ENCODE results near the gene OTUD6A. TPM values are rescaled to one million over a fixed set of nuclear protein-coding genes. Genes with fewer than 3 reads are reported as not detected.

OTUD6A gene
- not detected in 2 replicates for total RNA-seq (2012; rRNA removed)

GRCh38 chrX:70062076-70062475 lies at the start of gene OTUD6A:
TSS of gene OTUD6A (plus strand) at chrX:70062457. CDS start at chrX:70062525, 68 bp downstream.
- Histone ChIP-seq H3K27me3 (ENCODE audit: control insufficient read depth, insufficient read depth, low read length) (no peaks in the 10 kb centered on the region), H3K36me3 (ENCODE audit: insufficient read depth, low read length) (no peaks in the 10 kb centered on the region), H3K4me3 (ENCODE audit: low read length) (no peak within 1 kb of the TSS), H3K4me2 (ENCODE audit: low read length) (no peak within 1 kb of the TSS), H3K9ac (ENCODE audit: low read depth, low read length) (no peak within 1 kb of the TSS), H3K9me3 (replicated peaks; ENCODE audit: low read length) (peaks cover 8% of the 10 kb centered on the region), H3K4me1 (ENCODE audit: control insufficient read depth, insufficient read depth, low read length) (no peaks in the 10 kb centered on the region)

- Histone ChIP-seq H3K4me1 (ENCODE audit: control insufficient read depth, insufficient read depth, low read length) (no peaks in the 10 kb centered on the region), H3K36me3 (ENCODE audit: insufficient read depth, low read length) (no peaks in the 10 kb centered on the region), H3K9me3 (replicated peaks; ENCODE audit: low read length) (no peaks in the 10 kb centered on the region), H3K4me2 (ENCODE audit: low read length) (no peak overlapping the region), H3K4me3 (ENCODE audit: low read length) (no peak overlapping the region), H3K27me3 (ENCODE audit: control insufficient read depth, insufficient read depth, low read length) (peaks cover 21% of the 10 kb centered on the region), H3K9ac (ENCODE audit: low read depth, low read length) (no peak overlapping the region)
Observed at GRCh38 chrX:70012756-70013155, 49.5 kb upstream of the OTUD6A start.

GRCh38 chrX:70013466-70014381 lies 48.5 kb upstream of the OTUD6A start:
- no peaks in the 10 kb centered on the region for H3K4me1 ChIP-seq (ENCODE audit: control insufficient read depth, insufficient read depth, low read length)
- no peak overlapping the region for H3K4me2 ChIP-seq (ENCODE audit: low read length)
- H3K9ac ChIP-seq (ENCODE audit: low read depth, low read length), result no peak overlapping the region
- no peaks in the 10 kb centered on the region for H3K9me3 ChIP-seq (replicated peaks; ENCODE audit: low read length)
- H3K27me3 ChIP-seq (ENCODE audit: control insufficient read depth, insufficient read depth, low read length), result peaks cover 21% of the 10 kb centered on the region
- no peak overlapping the region for H3K4me3 ChIP-seq (ENCODE audit: low read length)
- no peaks in the 10 kb centered on the region for H3K36me3 ChIP-seq (ENCODE audit: insufficient read depth, low read length)

GRCh38 chrX:70016513-70016912 lies 45.7 kb upstream of the OTUD6A start:
- Histone ChIP-seq H3K4me1 (ENCODE audit: control insufficient read depth, insufficient read depth, low read length) (no peaks in the 10 kb centered on the region), H3K27me3 (ENCODE audit: control insufficient read depth, insufficient read depth, low read length) (peaks cover 21% of the 10 kb centered on the region), H3K9ac (ENCODE audit: low read depth, low read length) (no peak overlapping the region), H3K36me3 (ENCODE audit: insufficient read depth, low read length) (no peaks in the 10 kb centered on the region), H3K9me3 (replicated peaks; ENCODE audit: low read length) (no peaks in the 10 kb centered on the region), H3K4me2 (ENCODE audit: low read length) (no peak overlapping the region), H3K4me3 (ENCODE audit: low read length) (no peak overlapping the region)

- H3K9me3 ChIP-seq (replicated peaks; ENCODE audit: low read length), result no peaks in the 10 kb centered on the region
- no peak overlapping the region for H3K4me2 ChIP-seq (ENCODE audit: low read length)
- H3K36me3 ChIP-seq (ENCODE audit: insufficient read depth, low read length), result no peaks in the 10 kb centered on the region
- no peak overlapping the region for H3K4me3 ChIP-seq (ENCODE audit: low read length)
- no peaks in the 10 kb centered on the region for H3K27me3 ChIP-seq (ENCODE audit: control insufficient read depth, insufficient read depth, low read length)
- peaks cover 3% of the 10 kb centered on the region for H3K4me1 ChIP-seq (ENCODE audit: control insufficient read depth, insufficient read depth, low read length)
- H3K9ac ChIP-seq (ENCODE audit: low read depth, low read length), result no peak overlapping the region
Observed at GRCh38 chrX:70022616-70023015, 39.6 kb upstream of the OTUD6A start.

GRCh38 chrX:70025464-70025863 lies 36.8 kb upstream of the OTUD6A start:
- Histone ChIP-seq H3K9ac (ENCODE audit: low read depth, low read length) (no peak overlapping the region), H3K27me3 (ENCODE audit: control insufficient read depth, insufficient read depth, low read length) (peaks cover 3% of the 10 kb centered on the region), H3K4me2 (ENCODE audit: low read length) (no peak overlapping the region), H3K4me1 (ENCODE audit: control insufficient read depth, insufficient read depth, low read length) (peaks cover 3% of the 10 kb centered on the region), H3K9me3 (replicated peaks; ENCODE audit: low read length) (no peaks in the 10 kb centered on the region), H3K36me3 (ENCODE audit: insufficient read depth, low read length) (no peaks in the 10 kb centered on the region), H3K4me3 (ENCODE audit: low read length) (no peak overlapping the region)

GRCh38 chrX:70026112-70026850 lies 36.0 kb upstream of the OTUD6A start:
- Histone ChIP-seq H3K4me3 (ENCODE audit: low read length) (no peak overlapping the region), H3K9ac (ENCODE audit: low read depth, low read length) (no peak overlapping the region), H3K9me3 (replicated peaks; ENCODE audit: low read length) (no peaks in the 10 kb centered on the region), H3K27me3 (ENCODE audit: control insufficient read depth, insufficient read depth, low read length) (peaks cover 5% of the 10 kb centered on the region), H3K4me1 (ENCODE audit: control insufficient read depth, insufficient read depth, low read length) (peaks cover 3% of the 10 kb centered on the region), H3K4me2 (ENCODE audit: low read length) (no peak overlapping the region), H3K36me3 (ENCODE audit: insufficient read depth, low read length) (no peaks in the 10 kb centered on the region)

- no peaks in the 10 kb centered on the region for H3K9me3 ChIP-seq (replicated peaks; ENCODE audit: low read length)
- no peak overlapping the region for H3K9ac ChIP-seq (ENCODE audit: low read depth, low read length)
- peaks cover 7% of the 10 kb centered on the region for H3K27me3 ChIP-seq (ENCODE audit: control insufficient read depth, insufficient read depth, low read length)
- H3K4me2 ChIP-seq (ENCODE audit: low read length), result no peak overlapping the region
- no peak overlapping the region for H3K4me3 ChIP-seq (ENCODE audit: low read length)
- peaks cover 3% of the 10 kb centered on the region for H3K4me1 ChIP-seq (ENCODE audit: control insufficient read depth, insufficient read depth, low read length)
- H3K36me3 ChIP-seq (ENCODE audit: insufficient read depth, low read length), result no peaks in the 10 kb centered on the region
Observed at GRCh38 chrX:70026851-70027200, 35.4 kb upstream of the OTUD6A start.

GRCh38 chrX:70029863-70030262 lies 32.4 kb upstream of the OTUD6A start:
- H3K36me3 ChIP-seq (ENCODE audit: insufficient read depth, low read length), result no peaks in the 10 kb centered on the region
- H3K9ac ChIP-seq (ENCODE audit: low read depth, low read length), result no peak overlapping the region
- peaks cover 7% of the 10 kb centered on the region for H3K27me3 ChIP-seq (ENCODE audit: control insufficient read depth, insufficient read depth, low read length)
- H3K4me2 ChIP-seq (ENCODE audit: low read length), result no peak overlapping the region
- H3K4me3 ChIP-seq (ENCODE audit: low read length), result no peak overlapping the region
- H3K9me3 ChIP-seq (replicated peaks; ENCODE audit: low read length), result no peaks in the 10 kb centered on the region
- peaks cover 3% of the 10 kb centered on the region for H3K4me1 ChIP-seq (ENCODE audit: control insufficient read depth, insufficient read depth, low read length)

GRCh38 chrX:70030301-70030767 lies 31.9 kb upstream of the OTUD6A start:
- Histone ChIP-seq H3K9me3 (replicated peaks; ENCODE audit: low read length) (no peaks in the 10 kb centered on the region), H3K4me1 (ENCODE audit: control insufficient read depth, insufficient read depth, low read length) (peaks cover 3% of the 10 kb centered on the region), H3K9ac (ENCODE audit: low read depth, low read length) (no peak overlapping the region), H3K4me2 (ENCODE audit: low read length) (no peak overlapping the region), H3K4me3 (ENCODE audit: low read length) (no peak overlapping the region), H3K27me3 (ENCODE audit: control insufficient read depth, insufficient read depth, low read length) (peaks cover 7% of the 10 kb centered on the region), H3K36me3 (ENCODE audit: insufficient read depth, low read length) (no peaks in the 10 kb centered on the region)

GRCh38 chrX:70032792-70033191 lies 29.5 kb upstream of the OTUD6A start:
- H3K36me3 ChIP-seq (ENCODE audit: insufficient read depth, low read length), result no peaks in the 10 kb centered on the region
- peaks cover 7% of the 10 kb centered on the region for H3K27me3 ChIP-seq (ENCODE audit: control insufficient read depth, insufficient read depth, low read length)
- H3K4me3 ChIP-seq (ENCODE audit: low read length), result no peak overlapping the region
- H3K9me3 ChIP-seq (replicated peaks; ENCODE audit: low read length), result no peaks in the 10 kb centered on the region
- H3K4me1 ChIP-seq (ENCODE audit: control insufficient read depth, insufficient read depth, low read length), result no peaks in the 10 kb centered on the region
- H3K4me2 ChIP-seq (ENCODE audit: low read length), result no peak overlapping the region
- H3K9ac ChIP-seq (ENCODE audit: low read depth, low read length), result no peak overlapping the region
